ENCODE results near the gene UACA. TPM values are rescaled to one million over a fixed set of nuclear protein-coding genes. Genes with fewer than 3 reads are reported as not detected.

Gene UACA
- total and polyA plus RNA-seq, 7 donors: 19.1 to 51.0 (median 26.4) TPM

DNA sequence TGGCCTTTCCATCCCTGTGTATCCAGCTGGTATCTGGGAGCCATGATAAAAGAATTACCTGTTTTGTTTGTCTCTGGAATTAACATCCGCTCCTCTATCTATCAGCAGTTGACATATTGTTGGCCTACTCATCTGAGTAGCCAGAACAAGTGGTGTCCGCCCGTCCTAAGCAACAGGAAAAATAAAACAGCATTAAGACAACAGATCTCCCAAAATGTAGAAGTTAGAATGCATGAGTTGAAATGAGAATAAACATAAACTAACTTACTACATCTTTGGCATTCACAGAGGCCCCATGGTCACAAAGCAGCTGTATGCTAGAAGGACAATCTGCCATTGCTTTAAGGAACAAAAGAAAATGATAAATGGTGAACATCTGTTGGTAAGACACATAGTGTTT is 75.9 kb downstream of the UACA start:
- WGBS, 2 donors: 92 to 96% methylated on average over 3 of the region's 3 CpGs
- H3K36me3 ChIP-seq: peaks cover 0 to 12% (median 1%) of the 10 kb centered on the region in 4 donors
- H3K4me3 ChIP-seq: no peak overlapping the region
- intact Hi-C loops (cut with DNase I): no loop called here
- no peak for DNase-seq
- H3K27ac ChIP-seq: no peak overlapping the region
- no peaks in the 10 kb centered on the region for H3K4me1 ChIP-seq
- no peaks in the 10 kb centered on the region for H3K27me3 ChIP-seq
- TF ChIP-seq, protein P1, sequence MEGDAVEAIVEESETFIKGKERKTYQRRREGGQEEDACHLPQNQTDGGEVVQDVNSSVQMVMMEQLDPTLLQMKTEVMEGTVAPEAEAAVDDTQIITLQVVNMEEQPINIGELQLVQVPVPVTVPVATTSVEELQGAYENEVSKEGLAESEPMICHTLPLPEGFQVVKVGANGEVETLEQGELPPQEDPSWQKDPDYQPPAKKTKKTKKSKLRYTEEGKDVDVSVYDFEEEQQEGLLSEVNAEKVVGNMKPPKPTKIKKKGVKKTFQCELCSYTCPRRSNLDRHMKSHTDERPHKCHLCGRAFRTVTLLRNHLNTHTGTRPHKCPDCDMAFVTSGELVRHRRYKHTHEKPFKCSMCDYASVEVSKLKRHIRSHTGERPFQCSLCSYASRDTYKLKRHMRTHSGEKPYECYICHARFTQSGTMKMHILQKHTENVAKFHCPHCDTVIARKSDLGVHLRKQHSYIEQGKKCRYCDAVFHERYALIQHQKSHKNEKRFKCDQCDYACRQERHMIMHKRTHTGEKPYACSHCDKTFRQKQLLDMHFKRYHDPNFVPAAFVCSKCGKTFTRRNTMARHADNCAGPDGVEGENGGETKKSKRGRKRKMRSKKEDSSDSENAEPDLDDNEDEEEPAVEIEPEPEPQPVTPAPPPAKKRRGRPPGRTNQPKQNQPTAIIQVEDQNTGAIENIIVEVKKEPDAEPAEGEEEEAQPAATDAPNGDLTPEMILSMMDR (IDR thresholded peaks at IDR 0.05): no peak
- no peak for TF ChIP-seq POLR2AphosphoS5 (IDR thresholded peaks at IDR 0.05)
- no peak for TF ChIP-seq EP300 (IDR thresholded peaks at IDR 0.05)
- TF ChIP-seq POLR2A (IDR thresholded peaks at IDR 0.05): no peak
- H3K9me3 ChIP-seq: no peaks in the 10 kb centered on the region

DNA sequence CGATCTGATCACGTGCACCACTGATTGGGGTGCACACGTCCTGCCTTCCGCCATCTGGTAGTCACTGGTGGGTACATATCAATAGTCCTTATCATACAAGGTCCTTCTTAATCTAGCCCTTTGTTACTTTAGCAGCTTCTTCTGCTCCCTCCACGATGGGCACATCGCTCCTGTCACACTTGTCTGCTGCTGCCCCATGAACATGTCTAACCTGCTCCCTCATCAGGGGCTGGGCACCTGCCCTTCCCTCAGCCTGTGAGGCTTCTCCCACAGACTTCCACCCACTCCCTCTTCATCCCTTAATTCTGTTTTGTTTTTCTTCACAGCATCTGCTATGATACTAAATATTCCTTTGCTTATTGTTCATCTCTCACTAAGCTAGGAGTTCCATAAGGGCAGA is 82.5 kb downstream of the UACA start:
- Histone ChIP-seq H3K27me3 (no peaks in the 10 kb centered on the region), H3K27ac (no peak overlapping the region), H3K36me3 (peaks cover 0 to 15% (median 2%) of the 10 kb centered on the region in 4 donors), H3K4me1 (no peaks in the 10 kb centered on the region), H3K9me3 (no peaks in the 10 kb centered on the region), H3K4me3 (no peak overlapping the region)
- no peak for DNase-seq
- 90 to 92% methylated on average over 6 of the region's 6 CpGs for WGBS, 2 donors
- TF ChIP-seq POLR2AphosphoS5 (IDR thresholded peaks at IDR 0.05) (no peak), EP300 (IDR thresholded peaks at IDR 0.05) (no peak)
- intact Hi-C loops (cut with DNase I): loop anchor here (1.0 kb wide), 2 partner anchors 41 to 131 kb away; no protein-coding TSS in a partner anchor

DNA sequence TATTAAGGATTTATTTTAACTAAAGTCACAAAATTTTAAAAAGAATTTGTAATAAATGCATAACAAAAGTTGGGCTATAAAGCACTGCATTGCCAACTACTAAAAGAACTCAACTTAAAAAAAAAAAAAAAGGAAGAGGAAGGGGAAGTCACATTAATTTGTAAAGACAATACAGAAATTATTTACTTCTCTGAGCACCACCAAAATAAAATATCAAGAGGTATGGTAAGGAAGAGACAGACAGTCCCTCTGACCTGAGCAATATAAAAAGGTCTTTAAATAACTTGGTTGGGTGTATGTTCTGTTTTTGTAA is 83.5 kb downstream of the UACA start:
- intact Hi-C loops (cut with DNase I): loop anchor here (1.0 kb wide), 2 partner anchors 42 to 132 kb away; no protein-coding TSS in a partner anchor
- Histone ChIP-seq H3K4me1 (no peaks in the 10 kb centered on the region), H3K27ac (no peak overlapping the region), H3K36me3 (peaks cover 0 to 23% (median 2%) of the 10 kb centered on the region in 4 donors), H3K27me3 (no peaks in the 10 kb centered on the region), H3K9me3 (no peaks in the 10 kb centered on the region), H3K4me3 (no peak overlapping the region)
- no peak for DNase-seq
- TF ChIP-seq POLR2AphosphoS5 (IDR thresholded peaks at IDR 0.05) (no peak), EP300 (IDR thresholded peaks at IDR 0.05) (no peak), POLR2A (IDR thresholded peaks at IDR 0.05) (no peak)
- TF ChIP-seq, protein P1 (IDR thresholded peaks at IDR 0.05): no peak

DNA sequence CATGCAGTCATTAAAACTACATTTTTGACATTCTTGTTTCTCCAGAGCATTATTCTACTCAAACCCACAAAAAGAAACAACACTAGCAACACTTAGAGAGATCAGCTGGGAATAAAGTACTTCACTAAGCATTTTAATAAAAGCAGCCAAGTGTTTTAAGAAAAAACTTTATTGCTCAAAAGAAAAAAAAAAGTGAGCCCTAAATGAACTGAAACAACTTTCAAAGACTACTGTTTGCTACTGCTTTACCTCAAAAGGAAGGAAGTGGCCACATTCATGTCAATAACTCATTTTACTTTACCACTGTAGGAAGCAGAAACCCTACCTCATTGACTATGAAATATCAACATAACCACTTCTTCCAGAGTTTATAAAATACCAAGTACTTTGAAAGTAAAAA is 91.3 kb downstream of the UACA start:
- Histone ChIP-seq H3K36me3 (peaks cover 0 to 36% (median 2%) of the 10 kb centered on the region in 4 donors), H3K27me3 (no peaks in the 10 kb centered on the region), H3K4me1 (peaks cover 0 to 4% (median 2%) of the 10 kb centered on the region in 4 donors), H3K9me3 (no peaks in the 10 kb centered on the region), H3K4me3 (no peak overlapping the region), H3K27ac (no peak overlapping the region)
- TF ChIP-seq POLR2AphosphoS5 (IDR thresholded peaks at IDR 0.05) (no peak), EP300 (IDR thresholded peaks at IDR 0.05) (no peak), POLR2A (IDR thresholded peaks at IDR 0.05) (no peak)
- TF ChIP-seq, protein P1 (IDR thresholded peaks at IDR 0.05): no peak
- intact Hi-C loops (cut with DNase I): no loop called here
- DNase-seq: no peak

DNA sequence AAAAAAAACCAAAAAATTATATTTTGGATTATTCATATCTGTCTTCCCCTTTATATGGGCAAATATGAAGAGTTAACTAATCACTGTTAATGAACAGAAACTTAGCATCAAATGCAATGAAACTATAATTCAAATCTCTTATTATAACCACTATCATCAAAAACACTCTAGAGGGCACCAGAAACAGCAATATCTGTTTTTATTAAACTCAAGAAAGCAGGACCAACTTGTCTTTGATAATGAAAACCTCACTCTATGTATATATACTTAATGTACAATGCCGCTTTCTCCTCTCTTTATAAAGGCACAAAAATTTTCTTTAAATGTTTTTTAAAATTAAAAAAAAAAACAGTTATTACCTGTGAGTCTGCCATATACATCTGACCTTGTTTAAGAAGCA is 92.7 kb downstream of the UACA start:
- H3K36me3 ChIP-seq: peaks cover 0 to 27% (median 0%) of the 10 kb centered on the region in 4 donors
- H3K27me3 ChIP-seq: no peaks in the 10 kb centered on the region
- no peak for DNase-seq
- H3K4me1 ChIP-seq: peaks cover 0 to 4% (median 2%) of the 10 kb centered on the region in 4 donors
- no peak overlapping the region for H3K4me3 ChIP-seq
- H3K9me3 ChIP-seq: no peaks in the 10 kb centered on the region
- WGBS, 2 donors: 94 to 95% methylated on average over 1 of the region's 1 CpG
- no peak for TF ChIP-seq POLR2AphosphoS5 (IDR thresholded peaks at IDR 0.05)
- no peak for TF ChIP-seq EP300 (IDR thresholded peaks at IDR 0.05)
- no peak for TF ChIP-seq POLR2A (IDR thresholded peaks at IDR 0.05)
- TF ChIP-seq, protein P1 (IDR thresholded peaks at IDR 0.05): no peak
- intact Hi-C loops (cut with DNase I): no loop called here
- no peak overlapping the region for H3K27ac ChIP-seq
